SHP77 treated with DMSO at 0.1 percent for 48 hours (cell line): Measurements from ENCODE around the gene SIGLEC14.
"Not testable (repeated sequence)": the region's sequence is repeated elsewhere in the genome, so short reads cannot be mapped to it uniquely, and the experiment has no call there.

Experiments
- DNase-seq: peaks from one replicate; lab custom pipeline; 2025; lab: John Stamatoyannopoulos, UW

The SIGLEC14 gene, protein sequence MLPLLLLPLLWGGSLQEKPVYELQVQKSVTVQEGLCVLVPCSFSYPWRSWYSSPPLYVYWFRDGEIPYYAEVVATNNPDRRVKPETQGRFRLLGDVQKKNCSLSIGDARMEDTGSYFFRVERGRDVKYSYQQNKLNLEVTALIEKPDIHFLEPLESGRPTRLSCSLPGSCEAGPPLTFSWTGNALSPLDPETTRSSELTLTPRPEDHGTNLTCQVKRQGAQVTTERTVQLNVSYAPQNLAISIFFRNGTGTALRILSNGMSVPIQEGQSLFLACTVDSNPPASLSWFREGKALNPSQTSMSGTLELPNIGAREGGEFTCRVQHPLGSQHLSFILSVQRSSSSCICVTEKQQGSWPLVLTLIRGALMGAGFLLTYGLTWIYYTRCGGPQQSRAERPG

DNA sequence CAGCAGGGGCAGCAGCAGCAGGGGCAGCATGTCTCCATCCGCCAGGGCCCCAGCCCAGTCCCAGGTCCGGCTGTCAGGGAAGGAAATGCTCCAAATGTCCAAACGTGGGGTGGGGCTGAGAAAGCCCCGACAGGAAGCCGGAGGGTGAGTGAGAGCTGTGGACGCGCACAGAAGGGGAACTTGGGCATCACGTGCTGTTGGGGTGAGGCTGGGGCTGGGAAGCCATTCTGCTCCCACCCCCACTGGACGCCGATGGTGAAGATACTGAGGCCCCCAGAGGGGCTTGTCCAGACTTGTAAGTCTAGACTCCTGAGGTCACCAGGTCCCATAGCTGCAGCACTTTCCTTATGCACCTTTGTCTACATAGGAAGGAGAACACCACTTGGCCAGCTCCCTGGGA lies at the start of gene SIGLEC14:
TSS of gene SIGLEC14 (minus strand) at position 96 of the 400 bp plus-strand sequence. CDS start at position 30, 66 bp downstream.
- DNase-seq = not testable (repeated sequence)

DNA sequence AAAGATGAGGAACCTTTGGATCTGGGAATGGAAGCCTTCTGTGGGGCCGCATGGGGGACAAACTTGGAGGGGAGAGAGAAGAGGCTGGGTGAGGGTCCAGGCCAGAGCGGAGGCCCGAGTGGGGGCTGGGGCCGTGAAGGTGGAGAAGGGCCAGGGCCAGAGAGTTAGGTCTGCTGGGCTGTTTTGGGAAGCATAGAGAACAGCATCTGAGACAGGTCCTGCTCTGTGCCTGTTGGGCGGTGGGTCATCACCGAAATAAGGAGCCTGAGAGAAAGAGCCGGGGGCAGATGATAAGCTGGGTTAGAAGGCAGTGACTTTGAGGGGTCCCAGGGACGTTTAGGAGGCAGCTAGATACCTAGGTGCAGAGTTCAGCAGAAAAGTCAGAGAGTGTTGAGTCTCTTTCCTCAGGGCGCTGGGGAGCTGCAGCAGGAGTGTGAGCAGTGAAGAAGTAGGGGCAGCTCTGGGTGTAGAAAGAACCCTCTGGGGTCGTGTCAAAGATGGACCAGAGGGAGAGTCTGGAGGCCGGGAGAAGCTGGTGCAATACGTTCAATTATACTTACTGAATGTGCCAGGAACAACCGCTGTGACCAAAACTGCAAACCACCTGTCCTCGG lies 49.2 kb upstream of the SIGLEC14 start:
- no peak for DNase-seq

DNA sequence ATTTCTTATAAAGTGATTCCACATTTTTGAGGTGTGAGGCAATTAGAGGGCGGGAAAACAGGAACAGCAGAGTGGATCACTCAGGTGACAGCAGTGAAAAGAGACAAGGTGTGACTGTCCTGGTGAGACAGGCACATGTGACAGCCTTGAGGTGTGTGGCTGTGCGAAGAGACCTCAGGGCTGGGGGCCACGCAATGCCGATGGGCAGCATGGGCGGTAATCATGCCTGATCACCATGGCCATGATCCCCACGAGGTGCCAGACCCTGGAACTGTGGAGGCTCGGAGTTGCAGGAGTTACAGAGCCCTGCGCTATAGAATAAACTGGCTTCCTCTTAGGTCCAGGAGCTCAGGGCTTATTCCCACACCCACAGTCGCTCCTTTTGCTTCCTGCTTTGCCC lies 48.5 kb upstream of the SIGLEC14 start:
- no peak for DNase-seq

DNA sequence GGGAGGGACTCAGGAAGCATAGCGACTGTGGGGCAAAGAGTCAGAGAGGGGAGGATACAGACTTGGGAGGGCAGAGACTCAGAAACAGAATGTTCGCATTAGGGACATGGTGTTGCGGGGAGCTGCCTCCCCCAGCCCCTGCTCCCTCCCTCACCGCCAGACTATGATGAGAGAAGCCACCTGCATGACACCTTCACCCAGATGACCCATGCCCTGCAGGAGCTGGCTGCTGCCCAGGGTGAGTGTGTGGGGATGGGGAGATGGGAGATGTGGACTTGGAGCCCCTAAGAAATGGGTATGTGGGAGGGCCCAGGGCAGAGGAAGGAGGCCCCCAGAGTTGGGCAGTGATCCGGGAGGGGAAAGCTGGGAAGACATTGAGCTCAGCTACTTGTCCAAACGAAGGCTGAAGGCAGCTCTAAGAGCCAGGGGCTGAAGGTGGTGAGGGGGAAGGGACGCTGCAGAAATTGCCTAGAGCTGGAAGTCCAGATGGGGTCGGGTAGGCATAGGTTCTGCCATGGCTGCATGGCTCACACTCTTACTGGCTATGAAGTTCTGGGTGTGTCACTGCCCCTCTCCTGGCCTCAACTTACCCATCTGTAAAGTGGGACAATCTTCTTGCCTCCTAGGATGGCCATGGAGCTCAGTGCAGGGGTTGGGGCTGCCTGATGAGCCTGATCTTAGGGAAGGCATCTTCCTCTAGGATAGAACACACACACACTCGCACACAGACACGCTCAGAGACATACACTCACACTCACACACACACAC lies 47.9 kb upstream of the SIGLEC14 start:
- no peak for DNase-seq

DNA sequence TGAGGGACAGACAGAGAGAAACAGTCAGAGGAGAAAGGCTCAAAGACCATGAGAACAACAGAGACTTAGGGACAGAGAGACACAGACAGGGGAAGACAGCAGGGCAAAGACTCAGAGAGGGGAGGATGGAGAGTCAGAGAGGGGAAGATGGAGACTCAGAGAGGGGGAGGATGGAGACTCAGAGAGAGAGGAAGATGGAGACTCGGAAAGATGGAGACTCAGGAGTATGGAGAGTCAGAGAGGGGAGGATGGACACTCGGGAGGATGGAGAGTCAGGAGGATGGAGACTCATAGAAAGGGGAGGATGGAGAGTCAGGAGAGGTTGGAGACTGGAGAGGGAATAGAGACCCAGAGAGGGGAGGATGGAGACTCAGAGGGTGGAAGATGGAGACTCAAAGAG lies 47.2 kb upstream of the SIGLEC14 start:
- DNase-seq = no peak

DNA sequence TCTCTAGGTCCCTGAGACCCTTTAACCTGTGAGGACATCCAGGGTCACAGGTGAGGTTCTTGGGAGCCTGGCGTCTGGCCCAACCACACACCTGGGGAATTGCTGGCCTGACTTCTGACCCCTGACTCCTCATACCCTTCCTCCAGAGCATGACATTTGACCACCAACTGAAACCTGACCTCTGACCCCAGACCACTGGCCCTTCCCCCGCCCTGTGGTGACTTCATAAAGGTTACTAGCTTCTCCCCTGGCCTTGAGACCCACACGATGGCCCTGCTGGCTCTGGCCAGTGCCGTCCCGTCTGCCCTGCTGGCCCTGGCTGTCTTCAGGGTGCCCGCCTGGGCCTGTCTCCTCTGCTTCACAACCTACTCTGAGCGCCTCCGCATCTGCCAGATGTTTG lies 46.6 kb upstream of the SIGLEC14 start, which contains the start of gene SPACA6:
TSS of gene SPACA6 (plus strand) at position 71 of the 400 bp plus-strand sequence. CDS start at position 268, 197 bp downstream.
- DNase-seq = no peak

DNA sequence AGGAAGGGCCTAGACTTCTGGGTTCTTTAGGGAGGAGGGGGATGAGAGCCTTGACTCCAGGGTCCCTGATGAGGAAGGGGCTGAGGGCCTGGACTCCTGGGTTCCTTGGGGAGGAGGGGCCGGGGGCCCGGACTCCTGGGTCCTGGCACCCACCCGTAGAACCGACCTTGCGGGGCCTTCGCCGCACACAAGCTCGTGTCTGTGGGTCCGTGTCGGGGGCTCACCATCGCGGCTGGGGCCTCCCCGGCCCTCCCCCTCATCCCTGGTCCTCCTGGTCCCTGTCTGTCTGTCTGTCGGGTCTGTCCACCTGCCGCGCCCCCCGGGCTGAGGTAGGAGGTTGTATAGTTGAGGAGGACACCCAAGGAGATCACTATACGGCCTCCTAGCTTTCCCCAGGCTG lies 45.8 kb upstream of the SIGLEC14 start:
- no peak for DNase-seq

DNA sequence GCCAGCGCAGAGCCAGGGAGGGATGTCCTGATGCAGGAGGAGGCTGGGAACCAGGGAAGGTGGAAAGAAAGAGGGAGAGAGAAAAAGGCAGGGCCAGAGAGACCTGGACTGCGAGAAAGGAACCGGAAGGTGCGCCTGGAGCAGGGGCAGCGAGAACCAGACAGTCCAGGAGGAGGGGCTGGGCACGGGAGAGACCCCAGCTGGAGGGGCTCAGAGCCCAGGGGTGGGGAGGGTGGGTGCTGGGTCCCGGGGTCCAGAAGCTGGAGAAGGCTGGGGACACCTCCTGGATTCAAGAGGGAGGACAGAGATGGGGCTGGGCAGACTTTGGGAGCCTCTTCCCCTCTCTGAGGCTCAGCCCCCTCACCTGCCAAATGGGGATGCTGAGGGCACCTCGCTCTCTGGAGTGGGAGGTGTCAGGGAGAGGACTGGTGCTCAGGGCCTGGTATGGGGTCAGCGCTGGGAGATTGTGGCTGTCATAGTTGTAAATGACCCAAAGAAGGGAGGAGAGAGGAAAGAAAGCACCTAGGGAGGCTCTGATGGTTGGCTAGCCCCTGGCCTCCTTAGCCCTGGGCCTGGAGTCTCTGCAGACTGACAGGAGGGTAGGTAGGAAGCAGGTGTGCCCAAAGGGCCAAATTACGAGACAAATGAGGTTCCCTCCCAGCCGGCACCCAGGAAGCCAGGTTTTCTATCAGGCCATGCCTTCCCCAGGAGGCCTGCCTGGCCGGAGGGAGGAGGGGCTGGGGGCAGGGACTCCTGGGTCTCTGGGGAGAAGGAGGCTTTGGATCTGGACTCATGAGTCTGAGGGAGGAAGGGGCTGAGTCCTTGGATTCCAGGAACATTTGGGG lies 45.2 kb upstream of the SIGLEC14 start:
- no peak for DNase-seq

DNA sequence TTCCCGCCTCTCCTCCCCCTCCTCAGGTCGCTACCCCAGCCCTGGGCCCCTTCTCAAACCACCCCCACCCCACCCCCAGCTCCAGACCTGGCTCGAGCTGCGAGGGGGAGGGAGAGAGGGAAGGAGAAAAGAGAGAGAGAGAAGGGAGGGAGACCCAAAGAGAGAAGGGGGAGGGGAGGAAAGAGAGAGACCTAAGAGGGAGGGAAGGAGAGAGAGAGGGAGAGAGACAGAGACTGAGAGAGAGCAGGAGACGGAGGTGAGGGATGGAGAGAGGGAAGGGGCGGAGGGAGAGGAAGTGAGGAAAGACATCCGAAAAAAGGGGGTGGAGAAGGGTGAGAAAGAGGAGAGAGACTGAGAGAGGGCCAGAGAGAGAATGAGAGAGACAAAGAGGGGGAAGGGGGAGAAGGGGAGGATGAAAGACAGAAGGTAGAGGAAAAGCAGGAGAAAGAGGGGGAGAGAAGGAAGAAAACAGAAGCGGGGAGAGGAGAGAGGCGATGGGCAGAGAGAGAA lies 44.5 kb upstream of the SIGLEC14 start:
- DNase-seq = no peak

DNA sequence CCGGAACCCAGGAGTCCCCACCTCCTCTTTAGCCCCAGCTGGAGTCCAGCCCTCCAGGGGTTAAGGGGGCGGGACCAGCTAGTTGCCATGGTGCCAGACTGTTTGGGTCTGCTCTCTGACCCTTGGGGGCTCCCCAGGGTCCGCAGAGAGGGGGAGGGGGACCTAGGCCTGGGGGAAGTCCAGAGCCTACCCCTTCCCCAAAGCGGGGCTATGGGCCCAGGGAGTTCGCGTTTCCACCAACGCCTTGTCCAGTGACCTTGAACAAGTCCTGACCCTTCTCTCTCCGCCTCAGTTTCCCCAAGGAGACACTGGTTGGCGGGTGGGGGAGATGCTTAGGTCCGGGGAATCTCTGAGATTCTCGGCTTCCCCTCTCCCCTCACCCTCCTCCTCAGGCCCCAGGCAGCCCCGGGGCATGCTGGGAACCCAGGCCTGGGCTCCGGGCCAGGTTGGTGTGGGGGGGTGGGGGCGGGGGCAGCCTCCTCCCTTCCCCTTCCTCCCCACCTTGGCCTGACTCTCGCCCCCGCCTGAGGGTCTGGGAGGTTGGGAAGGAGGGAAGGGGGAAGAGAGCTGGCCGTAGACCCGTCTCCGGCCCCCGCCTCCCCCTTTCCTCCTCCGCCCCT lies 43.9 kb upstream of the SIGLEC14 start:
- DNase-seq = no peak

DNA sequence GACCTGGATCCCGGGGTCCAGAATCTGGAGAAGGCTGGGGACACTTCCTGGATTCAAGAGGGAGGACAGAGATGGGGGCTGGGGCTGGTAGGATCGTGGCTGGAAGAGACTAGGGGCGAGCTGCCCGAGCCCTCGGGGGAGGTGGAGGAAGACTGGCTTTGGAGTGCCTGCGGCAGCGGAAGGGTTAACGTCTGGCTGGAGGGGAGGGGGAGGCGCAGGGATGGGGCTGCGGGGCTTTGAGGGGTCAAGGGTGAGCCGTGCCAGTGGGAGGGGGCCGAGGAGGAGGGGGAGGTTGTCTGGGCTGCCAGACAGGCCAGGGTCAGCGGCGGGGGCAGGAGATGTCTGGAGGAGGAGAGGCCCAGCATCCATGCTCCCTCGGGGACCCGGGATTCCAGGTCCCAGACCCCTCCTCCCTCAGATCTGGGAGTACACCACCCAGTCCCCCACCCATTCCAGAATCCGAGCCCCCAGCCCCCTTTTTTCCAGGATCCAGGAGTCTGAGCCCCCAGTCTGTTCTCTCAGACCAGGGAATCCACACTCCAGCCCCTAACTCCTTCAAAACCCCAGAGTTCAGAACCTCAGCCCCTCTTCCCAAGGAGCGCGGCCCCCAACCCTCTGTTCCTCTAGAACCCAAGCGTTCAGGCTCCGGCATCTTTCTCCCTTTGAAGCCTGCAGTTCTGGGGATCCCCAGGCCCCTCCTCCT lies 43.3 kb upstream of the SIGLEC14 start:
- DNase-seq = peak; percentile 15

DNA sequence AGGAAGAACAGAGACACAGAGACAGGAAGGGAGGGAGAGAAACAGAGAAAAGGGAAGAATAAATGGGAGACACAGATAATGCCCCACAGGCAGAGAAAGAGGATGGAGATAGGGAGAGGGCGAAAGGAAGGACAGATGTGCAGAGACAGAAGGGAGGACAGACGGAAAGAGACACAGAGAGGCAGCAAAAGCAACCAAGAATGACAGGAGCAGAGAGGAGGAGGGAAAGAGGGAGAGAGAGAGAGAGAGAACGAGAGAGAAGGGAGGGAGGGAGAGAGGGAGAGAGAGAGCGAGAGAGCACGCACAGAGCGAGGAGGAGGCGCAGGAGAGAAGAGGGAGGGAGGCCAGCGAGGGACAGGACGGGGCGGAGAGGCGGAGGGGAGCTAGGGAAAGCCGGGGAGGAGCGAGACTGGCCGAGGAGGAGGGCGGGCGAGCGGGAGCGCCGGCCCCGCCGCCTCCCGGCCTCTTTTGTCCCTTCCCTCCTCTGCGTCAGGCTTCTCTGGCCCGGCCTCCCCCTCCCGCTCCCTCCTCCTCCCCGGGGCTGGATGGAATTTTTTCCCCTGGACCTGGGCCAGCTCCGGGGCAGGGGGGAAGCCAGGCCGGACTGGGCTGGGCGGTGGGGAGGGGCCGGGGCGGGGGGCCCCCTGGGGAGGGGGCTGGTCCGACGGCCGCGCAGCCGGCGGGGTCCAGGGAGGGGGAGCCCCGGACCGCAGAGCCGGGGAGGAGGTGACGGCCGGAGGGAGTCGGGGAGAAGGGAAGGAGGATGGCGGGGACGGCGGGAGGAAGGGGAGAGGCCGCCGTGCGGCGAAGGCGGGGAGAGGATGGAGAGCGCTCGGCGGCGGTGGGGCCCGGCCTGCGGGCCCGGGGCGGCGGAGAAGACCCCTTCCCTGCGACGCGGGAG lies 42.3 kb upstream of the SIGLEC14 start:
- DNase-seq = peak; percentile 60

DNA sequence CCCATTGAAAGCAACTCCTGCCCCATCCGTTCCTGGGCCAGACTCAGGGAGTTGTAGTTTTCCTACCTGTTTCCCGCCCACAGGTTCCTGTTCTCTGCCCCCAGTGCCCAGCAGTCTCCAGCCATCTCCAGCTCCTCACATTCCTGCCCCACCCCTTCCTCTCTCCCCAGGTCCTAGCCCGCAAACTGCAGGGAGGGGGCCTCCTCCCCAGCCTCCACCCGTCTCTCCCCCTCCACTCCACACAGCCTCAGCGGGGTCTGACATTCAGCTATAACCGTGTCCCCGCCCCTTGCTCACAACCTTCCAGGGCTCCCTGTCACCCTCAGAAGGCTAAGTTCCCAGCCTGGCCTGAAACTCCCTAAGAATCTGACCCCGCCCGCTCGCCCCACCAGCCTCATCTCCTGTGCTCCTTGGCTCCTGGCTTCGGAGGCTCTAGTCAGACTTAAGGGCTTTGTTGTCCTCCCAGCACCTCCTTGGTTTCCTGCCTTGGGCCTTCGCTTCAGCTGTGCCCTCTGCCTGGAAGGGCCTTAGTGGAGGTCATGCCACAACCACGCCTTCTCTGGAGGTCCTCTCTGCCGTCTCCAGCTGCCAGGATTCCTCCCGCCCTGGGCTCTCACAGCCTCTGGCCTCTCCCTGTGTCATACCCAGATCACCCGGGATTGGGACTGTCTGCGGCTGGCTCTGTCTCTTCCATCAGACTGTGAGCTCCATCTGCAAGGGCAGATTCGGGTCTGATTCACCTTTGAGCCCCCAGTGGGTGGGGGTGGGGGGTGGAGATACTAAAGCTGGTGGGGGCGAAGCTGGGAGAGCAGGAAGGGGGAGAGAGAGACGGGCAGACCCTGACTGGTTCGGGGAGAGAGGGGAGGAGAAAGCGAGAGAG lies 41.4 kb upstream of the SIGLEC14 start:
- peak; percentile 30 for DNase-seq

DNA sequence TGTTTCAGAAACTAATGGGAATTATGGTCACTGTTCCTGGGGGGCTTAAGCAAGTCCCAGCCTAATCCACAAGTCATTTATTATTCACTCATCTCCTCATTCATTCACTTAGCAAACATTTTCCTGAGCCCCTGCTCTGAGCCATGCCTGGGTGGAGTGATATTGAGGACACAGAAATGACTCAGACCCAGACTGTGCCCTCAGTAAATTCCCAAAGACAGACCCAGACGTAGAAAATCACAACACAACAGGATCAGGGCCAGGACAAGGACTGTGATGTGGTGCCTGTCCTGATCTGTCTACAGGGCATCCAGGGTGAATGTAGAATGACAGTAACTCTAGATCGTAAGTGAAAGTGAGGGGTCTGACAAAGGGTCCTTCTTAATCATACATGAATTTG lies 39.5 kb upstream of the SIGLEC14 start:
- no peak for DNase-seq

DNA sequence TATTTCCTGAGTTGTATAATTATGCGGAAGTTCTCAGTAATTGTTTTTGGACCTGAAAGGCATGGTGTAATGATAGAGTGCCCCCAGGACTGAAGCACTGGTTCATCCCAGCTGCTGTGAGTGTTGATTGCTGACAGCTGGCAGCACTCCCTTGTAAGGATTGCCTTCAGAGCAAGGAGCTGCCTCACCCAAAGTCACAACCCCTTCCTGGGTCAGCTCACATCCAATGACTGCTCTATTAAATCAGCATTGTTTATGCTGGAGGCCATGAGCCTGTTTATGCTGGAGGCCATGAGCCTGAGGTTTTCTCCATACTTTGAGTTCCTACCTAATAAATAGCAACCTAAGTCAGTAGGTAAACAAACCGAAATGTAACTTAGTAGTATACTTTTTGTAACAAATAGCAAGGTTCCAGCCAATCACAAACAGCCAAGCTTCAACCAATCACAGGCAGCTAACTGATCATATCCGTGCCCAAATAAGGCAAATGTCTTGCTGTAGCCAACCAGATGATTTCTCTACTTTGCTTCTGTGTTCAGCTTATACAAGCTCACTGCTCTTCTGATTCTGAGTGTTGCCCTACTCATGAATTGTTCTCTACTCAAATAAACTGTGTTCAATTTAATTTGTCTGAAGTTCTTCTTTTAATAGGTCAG lies 34.8 kb upstream of the SIGLEC14 start:
- DNase-seq = peak; percentile 12

DNA sequence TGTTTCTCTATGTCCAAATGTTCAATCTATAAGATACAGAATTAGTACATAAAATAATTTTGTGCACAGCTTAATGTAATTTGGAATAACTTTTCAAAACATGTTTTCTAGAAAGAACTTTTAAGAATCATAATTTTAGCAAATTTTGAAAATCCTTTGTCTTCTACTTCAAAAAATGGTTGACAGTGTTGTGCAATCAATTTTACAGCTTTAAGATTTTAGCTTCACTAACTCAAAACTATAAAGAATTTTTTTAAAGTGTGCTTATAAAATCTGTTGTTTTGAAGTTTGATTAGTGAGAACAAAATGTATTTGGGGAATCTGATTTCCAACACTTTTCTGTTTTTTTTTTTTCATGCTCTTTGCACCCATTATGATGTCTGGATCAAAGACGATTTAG lies 33.8 kb upstream of the SIGLEC14 start:
- no peak for DNase-seq

DNA sequence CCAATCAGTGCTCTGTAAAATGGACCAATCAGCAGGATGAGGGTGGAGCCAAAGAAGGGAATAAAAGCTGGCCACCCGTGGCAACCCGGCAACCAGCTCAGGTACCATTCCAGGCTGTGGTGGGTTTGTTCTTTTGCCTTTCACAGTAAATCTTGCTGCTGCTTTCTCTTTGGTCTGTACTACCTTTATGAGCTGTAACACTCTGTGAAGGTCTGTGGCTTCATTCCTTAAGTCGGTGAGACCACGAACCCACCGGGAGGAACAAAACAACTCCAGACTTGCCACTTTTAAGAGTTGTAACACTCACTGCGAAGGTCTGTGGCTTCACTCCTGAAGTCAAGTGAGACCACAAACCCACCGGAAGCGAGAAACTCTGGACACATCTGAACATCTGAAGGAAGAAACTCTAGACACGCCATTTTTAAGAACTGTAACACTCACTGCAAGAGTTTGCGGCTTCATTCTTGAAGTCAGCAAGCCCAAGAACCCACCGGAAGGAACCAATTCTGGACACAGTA lies 30.0 kb upstream of the SIGLEC14 start:
- no peak for DNase-seq
